ENCODE data around the gene SNX7. TPM values are rescaled to one million over a fixed set of nuclear protein-coding genes. Genes with fewer than 3 reads are reported as not detected.

SNX7 gene, protein sequence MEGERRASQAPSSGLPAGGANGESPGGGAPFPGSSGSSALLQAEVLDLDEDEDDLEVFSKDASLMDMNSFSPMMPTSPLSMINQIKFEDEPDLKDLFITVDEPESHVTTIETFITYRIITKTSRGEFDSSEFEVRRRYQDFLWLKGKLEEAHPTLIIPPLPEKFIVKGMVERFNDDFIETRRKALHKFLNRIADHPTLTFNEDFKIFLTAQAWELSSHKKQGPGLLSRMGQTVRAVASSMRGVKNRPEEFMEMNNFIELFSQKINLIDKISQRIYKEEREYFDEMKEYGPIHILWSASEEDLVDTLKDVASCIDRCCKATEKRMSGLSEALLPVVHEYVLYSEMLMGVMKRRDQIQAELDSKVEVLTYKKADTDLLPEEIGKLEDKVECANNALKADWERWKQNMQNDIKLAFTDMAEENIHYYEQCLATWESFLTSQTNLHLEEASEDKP
- total RNA-seq (ENCODE audit: low replicate concordance) = 15.3 and 17.7 TPM in 2 replicates
- long read RNA-seq, transcript SNX7-201 (9 exons, 1,734 nt) = major isoform, 21 of 31 reads
- long read RNA-seq, partial matches to known transcripts = 0 of 31 reads
- long read RNA-seq, other reads (novel, unspliced or antisense) = 10 of 31 reads

DNA sequence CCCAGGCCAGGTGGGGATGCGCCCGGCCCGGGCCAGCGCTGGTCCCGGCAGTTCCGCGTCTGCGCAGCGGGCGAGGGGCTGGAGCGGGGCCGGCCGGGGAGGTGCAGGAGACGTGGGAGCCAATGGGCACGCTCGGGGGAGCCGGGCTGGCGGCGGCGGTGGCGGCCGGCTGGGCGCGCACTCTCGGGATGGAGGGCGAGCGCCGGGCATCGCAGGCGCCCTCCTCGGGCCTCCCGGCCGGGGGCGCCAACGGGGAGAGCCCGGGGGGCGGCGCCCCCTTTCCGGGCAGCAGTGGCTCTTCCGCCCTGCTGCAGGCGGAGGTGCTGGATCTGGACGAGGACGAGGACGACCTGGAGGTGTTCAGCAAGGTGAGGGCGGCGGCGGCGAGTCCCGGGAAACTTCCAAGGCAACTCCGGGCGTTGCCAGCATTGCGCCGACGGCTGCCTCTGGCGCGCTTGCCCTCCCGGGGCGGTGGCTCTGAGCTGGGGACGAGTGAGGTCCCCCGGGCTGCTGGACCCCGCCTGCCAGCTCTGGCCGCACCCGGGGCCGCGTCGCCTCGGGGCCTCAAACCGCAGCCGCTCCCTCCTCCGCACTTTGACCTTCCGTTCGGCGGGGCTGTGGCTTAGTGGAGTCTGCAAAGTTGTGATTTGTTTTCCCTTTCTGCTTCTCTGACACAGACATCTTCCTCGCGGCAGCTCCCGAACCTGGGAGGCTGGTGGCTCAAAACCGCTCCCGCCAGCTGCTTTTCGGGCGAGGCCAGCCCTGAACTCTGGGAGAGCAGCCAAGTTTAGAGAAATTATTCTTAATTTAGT is at the start of gene SNX7:
SNX7 (plus strand) TSS at position 178 of the 812 bp plus-strand sequence; CDS start at position 189, 11 bp downstream.
- H3K27me3 Mint-ChIP-seq = no peaks in the 10 kb centered on the region
- no peaks in the 10 kb centered on the region for H3K9me3 Mint-ChIP-seq
- H3K36me3 Mint-ChIP-seq = peaks cover 3% of the 10 kb centered on the region
- TF ChIP-seq, protein P1, sequence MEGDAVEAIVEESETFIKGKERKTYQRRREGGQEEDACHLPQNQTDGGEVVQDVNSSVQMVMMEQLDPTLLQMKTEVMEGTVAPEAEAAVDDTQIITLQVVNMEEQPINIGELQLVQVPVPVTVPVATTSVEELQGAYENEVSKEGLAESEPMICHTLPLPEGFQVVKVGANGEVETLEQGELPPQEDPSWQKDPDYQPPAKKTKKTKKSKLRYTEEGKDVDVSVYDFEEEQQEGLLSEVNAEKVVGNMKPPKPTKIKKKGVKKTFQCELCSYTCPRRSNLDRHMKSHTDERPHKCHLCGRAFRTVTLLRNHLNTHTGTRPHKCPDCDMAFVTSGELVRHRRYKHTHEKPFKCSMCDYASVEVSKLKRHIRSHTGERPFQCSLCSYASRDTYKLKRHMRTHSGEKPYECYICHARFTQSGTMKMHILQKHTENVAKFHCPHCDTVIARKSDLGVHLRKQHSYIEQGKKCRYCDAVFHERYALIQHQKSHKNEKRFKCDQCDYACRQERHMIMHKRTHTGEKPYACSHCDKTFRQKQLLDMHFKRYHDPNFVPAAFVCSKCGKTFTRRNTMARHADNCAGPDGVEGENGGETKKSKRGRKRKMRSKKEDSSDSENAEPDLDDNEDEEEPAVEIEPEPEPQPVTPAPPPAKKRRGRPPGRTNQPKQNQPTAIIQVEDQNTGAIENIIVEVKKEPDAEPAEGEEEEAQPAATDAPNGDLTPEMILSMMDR (conservative IDR thresholded peaks at IDR 0.05) = peak; percentile 57
- peak within 1 kb of the TSS; percentile 94 for H3K27ac Mint-ChIP-seq
- DNase-seq (ENCODE audit: extremely low spot score, unreplicated experiment) = peak; percentile 88
- peak within 1 kb of the TSS; percentile 98 for H3K4me3 Mint-ChIP-seq
- H3K4me1 Mint-ChIP-seq (ENCODE audit: unreplicated experiment) = peaks cover 17% of the 10 kb centered on the region

DNA sequence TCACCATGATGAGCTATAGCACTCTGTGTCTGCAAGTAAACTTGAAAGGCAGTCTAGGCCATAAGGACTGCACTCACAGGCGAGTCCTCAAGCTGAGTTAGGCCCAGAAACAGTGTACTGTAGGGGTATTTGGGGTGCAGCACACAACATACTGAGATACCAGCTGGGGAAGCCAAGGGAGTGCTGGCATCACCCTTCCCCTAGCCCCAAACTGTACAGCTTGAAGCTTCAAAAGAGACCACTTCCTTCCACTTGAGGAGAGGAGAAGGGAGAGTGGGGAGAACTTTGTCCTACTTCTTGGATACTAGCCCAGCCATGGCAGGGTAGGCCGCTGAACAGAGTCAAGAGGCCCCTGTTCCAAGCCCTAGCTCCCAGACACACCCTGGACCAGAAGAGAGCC is 24.2 kb upstream of the SNX7 start:
- H3K27ac Mint-ChIP-seq = no peak overlapping the region
- H3K9me3 Mint-ChIP-seq = peaks cover 7% of the 10 kb centered on the region

DNA sequence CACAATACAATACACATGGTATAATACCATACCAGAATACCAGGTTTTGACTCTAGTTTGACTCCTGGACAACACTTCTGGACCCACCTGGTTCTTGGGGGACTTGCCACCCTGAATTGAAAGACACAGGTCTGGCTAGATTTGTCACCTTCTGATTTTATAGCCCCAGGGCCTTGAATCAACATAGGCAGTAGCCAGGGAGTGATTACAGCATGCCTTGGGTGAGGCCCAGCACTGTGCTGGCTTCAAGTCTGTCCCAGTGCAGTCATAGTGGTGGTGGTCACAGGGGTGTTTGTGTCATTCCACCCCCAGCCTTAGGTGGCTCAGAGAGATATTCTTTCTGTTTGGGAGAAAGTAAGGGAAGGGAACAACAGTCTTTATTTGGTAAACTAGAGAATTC is 23.3 kb upstream of the SNX7 start:
- DNase-seq (ENCODE audit: extremely low spot score, unreplicated experiment) = no peak
- Mint-ChIP-seq H3K9me3 (peaks cover 10% of the 10 kb centered on the region), H3K36me3 (no peaks in the 10 kb centered on the region), H3K4me1 (ENCODE audit: unreplicated experiment) (no peaks in the 10 kb centered on the region), H3K4me3 (no peak overlapping the region), H3K27me3 (no peaks in the 10 kb centered on the region), H3K27ac (no peak overlapping the region)
- TF ChIP-seq, protein P1 (conservative IDR thresholded peaks at IDR 0.05) = no peak

More for the DNA sequence above, 24.2 kb upstream of the SNX7 start:
- H3K4me3 Mint-ChIP-seq = no peak overlapping the region
- no peaks in the 10 kb centered on the region for H3K4me1 Mint-ChIP-seq (ENCODE audit: unreplicated experiment)
- no peak for DNase-seq (ENCODE audit: extremely low spot score, unreplicated experiment)
- TF ChIP-seq, protein P1 (conservative IDR thresholded peaks at IDR 0.05) = no peak
- H3K36me3 Mint-ChIP-seq = no peaks in the 10 kb centered on the region
- no peaks in the 10 kb centered on the region for H3K27me3 Mint-ChIP-seq

DNA sequence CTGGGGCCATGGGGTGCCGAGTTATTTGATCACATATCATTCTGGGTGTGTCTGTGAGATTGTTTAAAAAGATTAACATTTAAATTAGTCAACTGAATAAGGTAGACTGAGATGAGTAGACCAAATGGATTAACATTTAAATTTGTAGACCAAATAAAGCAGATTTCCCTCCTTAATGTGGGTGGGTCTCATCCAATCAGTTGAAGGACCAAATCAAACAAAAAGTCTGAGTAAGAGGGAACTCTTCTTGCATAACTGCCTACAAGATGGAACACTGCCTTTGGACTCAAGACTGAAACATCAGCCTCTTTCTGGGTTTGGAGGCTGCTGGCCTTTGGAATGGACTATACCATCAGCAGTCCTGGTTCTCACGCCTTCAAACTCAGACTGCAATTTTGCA is 17.0 kb upstream of the SNX7 start:
- no peaks in the 10 kb centered on the region for H3K27me3 Mint-ChIP-seq
- TF ChIP-seq, protein P1 (conservative IDR thresholded peaks at IDR 0.05) = no peak
- no peak overlapping the region for H3K4me3 Mint-ChIP-seq
- H3K9me3 Mint-ChIP-seq = peaks cover 10% of the 10 kb centered on the region
- no peak overlapping the region for H3K27ac Mint-ChIP-seq
- no peaks in the 10 kb centered on the region for H3K4me1 Mint-ChIP-seq (ENCODE audit: unreplicated experiment)
- no peak for DNase-seq (ENCODE audit: extremely low spot score, unreplicated experiment)
- no peaks in the 10 kb centered on the region for H3K36me3 Mint-ChIP-seq

DNA sequence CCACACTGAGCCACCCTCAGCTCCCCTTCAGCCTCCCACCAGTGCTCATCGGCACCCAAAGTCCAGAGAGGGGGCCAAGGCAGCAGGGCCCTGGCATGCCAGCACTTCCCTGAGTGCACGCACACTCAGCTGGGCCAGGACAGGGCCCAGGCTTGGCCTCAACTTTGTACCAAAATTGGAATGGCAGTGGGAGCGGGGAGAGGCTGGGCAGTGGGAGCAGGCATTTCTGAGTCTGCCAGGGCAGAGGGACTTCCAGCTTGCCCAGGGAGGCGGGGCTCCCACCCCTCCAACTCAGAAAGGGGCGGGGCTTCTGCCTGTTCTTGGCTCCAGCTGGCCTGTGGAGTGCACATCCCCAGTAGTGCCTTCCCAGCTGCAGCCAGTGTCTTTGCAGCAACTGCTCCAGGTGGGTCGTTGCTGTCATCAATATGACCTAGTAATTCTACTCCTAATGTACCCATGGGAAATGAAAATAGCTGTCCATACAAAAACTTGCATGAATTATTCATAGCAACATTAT is 10.3 kb upstream of the SNX7 start:
- Mint-ChIP-seq H3K27ac (no peak overlapping the region), H3K27me3 (no peaks in the 10 kb centered on the region), H3K4me1 (ENCODE audit: unreplicated experiment) (no peaks in the 10 kb centered on the region), H3K4me3 (no peak overlapping the region), H3K36me3 (no peaks in the 10 kb centered on the region), H3K9me3 (no peaks in the 10 kb centered on the region)
- TF ChIP-seq, protein P1 (conservative IDR thresholded peaks at IDR 0.05) = no peak
- DNase-seq (ENCODE audit: extremely low spot score, unreplicated experiment) = no peak
